Aorta (tissue), 5 donors: Measurements from ENCODE around the gene C1orf232. TPM values are rescaled to one million over a fixed set of nuclear protein-coding genes. Genes with fewer than 3 reads are reported as not detected.

Source experiments
- ATAC-seq: fragments of 200-7000 bp; cut with Tn5 transposase; one replicate; pipeline ENCODE4 v1.9.1; 2022; ENCODE audit warnings: moderate library complexity; ENCODE audit not compliant: low FRiP score
- DNase-seq, 2 donors: peaks; one replicate each; pipeline ENCODE4 v3.0.0-alpha.2; 2020
- H3K27ac ChIP-seq, 2 donors: one replicate each; pipeline ENCODE4 v1.5.1; 2013; ENCODE audit warnings: low read length in 2 of 2, mild to moderate bottlenecking in 2 of 2, moderate library complexity in 2 of 2, control low read depth in 1 of 2, inconsistent platforms in 1 of 2, low read depth in 1 of 2
- H3K27me3 ChIP-seq, 2 donors: one replicate each; pipeline ENCODE4 v1.6.1; 2013; ENCODE audit warnings: control low read depth in 1 of 2, low read length in 1 of 2, mild to moderate bottlenecking in 1 of 2, moderate library complexity in 1 of 2; ENCODE audit not compliant: insufficient read depth in 2 of 2, control insufficient read depth in 1 of 2
- H3K36me3 ChIP-seq, 2 donors: one replicate each; pipeline ENCODE4 v1.6.1; 2013; ENCODE audit warnings: control low read depth in 1 of 2, low read length in 1 of 2, mild to moderate bottlenecking in 1 of 2; ENCODE audit not compliant: insufficient read depth in 2 of 2, control insufficient read depth in 1 of 2
- H3K4me1 ChIP-seq, 2 donors: one replicate each; pipeline ENCODE4 v1.6.1; 2013; ENCODE audit warnings: low read length in 2 of 2, control low read depth in 1 of 2, mild to moderate bottlenecking in 1 of 2, moderate library complexity in 1 of 2; ENCODE audit not compliant: insufficient read depth in 2 of 2, control insufficient read depth in 1 of 2
- H3K4me3 ChIP-seq, 2 donors: one replicate each; pipeline ENCODE4 v1.5.1; 2013; ENCODE audit warnings: low read length in 2 of 2, control low read depth in 1 of 2, mild to moderate bottlenecking in 1 of 2
- H3K9me3 ChIP-seq: one replicate; pipeline ENCODE4 v1.6.1; 2013; ENCODE audit warnings: mild to moderate bottlenecking, low read length; ENCODE audit not compliant: control insufficient read depth
- WGBS, 2 donors: extraction: QIAGEN DNeasy Blood & Tissue Kit; methylation state at CpG; one replicate each; pipeline ENCODE4 v1.1.7; 2013; 5-methylcytosine and 5-hydroxymethylcytosine counted together
- intact Hi-C, 2 donors: fragments of 100-400 bp; cut with DNase I; formaldehyde crosslinking; loops; one replicate each; pipeline versions ENCODE4 v1.14.2 to v1.15.0; 2022
- polyA plus RNA-seq, 2 donors: library from polyadenylated mRNA; stranded (reverse); fragments of 200-250 nt; gene quantifications; one replicate each; pipeline ENCODE4 v1.2.3, GENCODE V29; 2013
- total RNA-seq, 2 donors: library from RNA; stranded (reverse); fragmentation: NEBNext Ultra II Directional; extraction: Animal tissue kit (Norgen Biotek cat#: 25700); gene quantifications; one replicate each; pipeline ENCODE4 v1.2.1, GENCODE V29; 2021
- donor health status: healthy with polysubstance abuse.
- donor health status: Bipolar disorder and iron deficiency.
- donor health status: DM: no; HTN: no; CAD: no.
- donor health status: DM: no; HTN: no; CAD: no.
- donor health status: DM: yes; HTN: yes; CAD: no.

C1orf232 gene
- total and polyA plus RNA-seq, 4 donors, result not detected

GRCh38 chr1:26132128-26132833 lies 36.5 kb downstream of the C1orf232 start:
- intact Hi-C loops, result no loop called here
- ATAC-seq (no peak), DNase-seq (no peak)
- WGBS, 2 donors, result 80 to 82% methylated on average over 5 of the region's 5 CpGs
- Histone ChIP-seq H3K4me1 (no peaks in the 10 kb centered on the region), H3K9me3 (no peaks in the 10 kb centered on the region), H3K36me3 (no peaks in the 10 kb centered on the region), H3K27me3 (no peaks in the 10 kb centered on the region), H3K4me3 (no peak overlapping the region), H3K27ac (no peak overlapping the region)

DNA sequence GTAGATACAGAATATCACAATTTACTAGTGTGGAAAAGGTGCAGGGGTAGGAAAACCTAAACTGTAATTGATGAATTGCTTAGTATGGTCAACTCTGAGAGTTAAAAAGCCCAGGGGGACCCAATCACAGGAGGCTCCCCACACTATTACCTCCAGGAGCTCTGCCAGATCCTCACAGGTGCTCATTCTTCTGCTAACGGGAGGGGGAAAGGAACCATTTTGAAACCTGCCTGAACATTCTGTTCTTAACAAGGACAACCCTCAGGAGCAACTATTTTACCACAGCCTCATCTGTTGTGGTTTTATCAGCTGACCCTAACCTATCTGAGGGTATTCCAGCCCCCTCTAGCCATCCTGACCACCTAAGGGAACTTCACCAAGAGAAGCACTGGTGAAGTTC lies 38.1 kb downstream of the C1orf232 start:
- no peak for ATAC-seq

GRCh38 chr1:26129778-26130177 lies 39.0 kb downstream of the C1orf232 start:
- intact Hi-C loops, result no loop called here
- no peak for ATAC-seq
- Histone ChIP-seq H3K4me1 (no peaks in the 10 kb centered on the region), H3K36me3 (no peaks in the 10 kb centered on the region), H3K27ac (no peak overlapping the region), H3K27me3 (no peaks in the 10 kb centered on the region), H3K4me3 (no peak overlapping the region), H3K9me3 (no peaks in the 10 kb centered on the region)
- no peak for DNase-seq
- WGBS, 2 donors, result 91 to 99% methylated on average over 4 of the region's 4 CpGs

More for the DNA sequence above, 38.1 kb downstream of the C1orf232 start:
- DNase-seq, result no peak
- no peaks in the 10 kb centered on the region for H3K36me3 ChIP-seq
- no peaks in the 10 kb centered on the region for H3K9me3 ChIP-seq
- no peak overlapping the region for H3K27ac ChIP-seq
- H3K4me1 ChIP-seq, result no peaks in the 10 kb centered on the region
- H3K27me3 ChIP-seq, result no peaks in the 10 kb centered on the region
- 45 to 73% methylated on average over 1 of the region's 1 CpG for WGBS, 2 donors
- intact Hi-C loops, result no loop called here
- H3K4me3 ChIP-seq, result no peak overlapping the region

- ATAC-seq (no peak), DNase-seq (no peak)
- Histone ChIP-seq H3K9me3 (no peaks in the 10 kb centered on the region), H3K4me3 (no peak overlapping the region), H3K27ac (no peak overlapping the region), H3K4me1 (no peaks in the 10 kb centered on the region), H3K36me3 (no peaks in the 10 kb centered on the region), H3K27me3 (no peaks in the 10 kb centered on the region)
- intact Hi-C loops, result no loop called here
- WGBS, 2 donors, result 62 to 64% methylated on average over 13 of the region's 13 CpGs
Measured at GRCh38 chr1:26127235-26128163, 41.3 kb downstream of the C1orf232 start.

DNA sequence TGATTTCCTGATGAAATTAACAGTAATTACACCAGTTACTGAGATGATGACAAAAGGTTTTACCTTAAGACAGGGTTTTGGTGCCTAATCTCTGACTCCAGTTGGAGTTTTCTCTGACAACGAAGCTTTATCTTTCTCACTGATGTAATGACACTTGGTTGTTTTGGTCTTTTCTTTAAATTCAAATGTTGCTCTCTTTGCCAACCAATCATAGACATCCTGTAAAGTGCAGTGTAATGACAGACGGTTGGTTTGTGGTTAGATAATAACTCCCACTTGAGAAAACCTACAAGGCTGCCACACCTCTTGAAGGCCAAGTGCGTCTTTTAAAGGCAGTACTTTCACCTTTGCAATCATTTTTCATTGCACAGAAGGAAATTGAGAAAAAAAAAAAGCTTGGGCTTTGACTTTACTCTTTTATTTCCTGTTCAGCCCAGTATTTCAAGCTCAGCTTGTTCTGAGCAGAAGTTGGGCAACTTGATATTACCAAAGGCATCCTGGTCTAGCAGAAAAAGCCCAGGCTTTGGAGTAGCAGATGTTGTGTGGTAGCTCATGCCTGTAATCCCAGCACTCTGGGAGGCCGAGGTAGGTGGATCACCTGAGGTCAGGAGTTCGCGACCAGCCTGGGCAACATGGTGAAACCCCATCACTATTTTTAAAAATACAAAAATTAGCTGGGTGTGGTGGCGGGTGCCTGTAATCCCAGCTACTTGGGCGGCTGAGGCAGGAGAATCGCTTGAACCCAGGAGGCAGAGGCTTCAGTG lies 42.3 kb downstream of the C1orf232 start:
- Histone ChIP-seq H3K4me3 (no peak overlapping the region), H3K4me1 (no peaks in the 10 kb centered on the region), H3K27ac (no peak overlapping the region), H3K9me3 (no peaks in the 10 kb centered on the region), H3K27me3 (no peaks in the 10 kb centered on the region), H3K36me3 (no peaks in the 10 kb centered on the region)
- intact Hi-C loops, result no loop called here
- WGBS, 2 donors, result 85 to 90% methylated on average over 9 of the region's 9 CpGs
- DNase-seq, result no peak
- ATAC-seq, result no peak

GRCh38 chr1:26125946-26126320 lies 42.8 kb downstream of the C1orf232 start:
- DNase-seq (no peak), ATAC-seq (no peak)
- Histone ChIP-seq H3K27me3 (no peaks in the 10 kb centered on the region), H3K36me3 (no peaks in the 10 kb centered on the region), H3K9me3 (no peaks in the 10 kb centered on the region), H3K27ac (no peak overlapping the region), H3K4me1 (no peaks in the 10 kb centered on the region), H3K4me3 (no peak overlapping the region)
- intact Hi-C loops, result no loop called here
- 82 to 86% methylated on average over 1 of the region's 1 CpG for WGBS, 2 donors

GRCh38 chr1:26125382-26125781 lies 43.4 kb downstream of the C1orf232 start:
- DNase-seq (no peak), ATAC-seq (no peak)
- Histone ChIP-seq H3K9me3 (no peaks in the 10 kb centered on the region), H3K4me1 (no peaks in the 10 kb centered on the region), H3K36me3 (no peaks in the 10 kb centered on the region), H3K27me3 (no peaks in the 10 kb centered on the region), H3K27ac (no peak overlapping the region), H3K4me3 (no peak overlapping the region)
- intact Hi-C loops, result no loop called here

DNA sequence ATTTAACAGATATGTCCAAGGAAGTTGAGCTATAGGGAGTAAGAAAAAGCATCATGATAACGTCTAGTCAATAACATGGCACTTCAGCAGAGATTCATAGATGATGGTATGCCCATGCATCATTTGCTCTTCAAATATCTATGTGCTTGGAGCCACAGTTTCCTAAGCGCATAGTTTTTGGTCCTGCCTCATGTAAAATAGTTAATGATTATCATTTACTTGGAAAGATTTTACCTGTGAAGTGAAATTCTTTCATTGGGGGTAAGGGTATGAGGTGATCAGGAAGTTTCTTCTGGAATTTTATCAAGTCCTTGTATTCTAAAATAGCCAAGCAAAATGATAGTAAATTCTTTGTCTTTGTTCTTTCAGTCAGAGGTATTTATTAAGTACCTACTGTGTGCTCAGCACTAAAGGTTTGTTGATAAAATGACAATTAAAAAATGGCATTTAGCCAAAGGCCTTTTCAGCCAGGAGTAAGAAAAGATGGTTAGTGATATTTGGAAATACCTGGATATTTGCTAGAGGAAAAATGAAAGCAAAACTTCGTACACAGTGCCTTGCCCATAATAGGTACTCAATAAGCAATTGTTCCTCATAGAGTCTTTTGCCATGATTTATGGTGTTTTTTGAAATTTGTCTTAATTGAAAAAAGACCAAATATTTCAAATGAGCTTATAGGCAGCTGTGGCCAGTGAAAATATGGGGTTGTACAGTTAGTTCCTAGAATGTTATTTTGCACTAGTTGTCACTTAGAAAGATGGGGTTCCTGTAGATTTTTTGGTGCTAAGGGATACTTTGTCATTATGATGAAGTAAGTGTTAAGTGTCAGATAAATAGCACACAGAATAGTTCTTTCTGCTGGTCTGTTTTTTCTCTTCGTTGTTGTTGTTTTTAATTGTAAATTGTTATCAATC lies 44.1 kb downstream of the C1orf232 start:
- 80 to 81% methylated on average over 4 of the region's 4 CpGs for WGBS, 2 donors
- ATAC-seq (no peak), DNase-seq (no peak)
- Histone ChIP-seq H3K4me3 (no peak overlapping the region), H3K36me3 (no peaks in the 10 kb centered on the region), H3K27me3 (no peaks in the 10 kb centered on the region), H3K4me1 (no peaks in the 10 kb centered on the region), H3K9me3 (no peaks in the 10 kb centered on the region), H3K27ac (no peak overlapping the region)
- intact Hi-C loops, result no loop called here
